Activated effector memory CD4-positive, alpha-beta T cell treated with anti-CD3 and anti-CD28 coated beads, Interleukin-2, amount 50 U/mL, for 16 hours (primary cell): ENCODE data around the gene EIF4B.
A peak's percentile ranks its signal among the peaks of the same experiment; 100 is the strongest.

Experiments used
- DNase-seq: peaks from one replicate; pipeline ENCODE4 v3.0.0-alpha.2; 2020

The EIF4B gene

GRCh38 chr12:53048033-53048779 lies 42.0 kb downstream of the EIF4B start:
- no peak for DNase-seq

- DNase-seq, result no peak
Measured at GRCh38 chr12:53048780-53049401, 42.6 kb downstream of the EIF4B start.

GRCh38 chr12:53049571-53050318 lies 43.5 kb downstream of the EIF4B start, which contains the start of gene TNS2:
TSS of gene TNS2 (plus strand) at chr12:53050065. CDS start at chr12:53050186, 121 bp downstream.
- no peak for DNase-seq

- no peak for DNase-seq
Measured at GRCh38 chr12:53050426-53051057, 44.3 kb downstream of the EIF4B start.

- no peak for DNase-seq
Measured at GRCh38 chr12:53051058-53051880, 45.0 kb downstream of the EIF4B start.

GRCh38 chr12:53051881-53052412 lies 45.7 kb downstream of the EIF4B start:
- DNase-seq, result no peak

- DNase-seq, result peak; percentile 45
Measured at GRCh38 chr12:53052419-53053217, 46.4 kb downstream of the EIF4B start.

GRCh38 chr12:53053218-53054111 lies 47.2 kb downstream of the EIF4B start:
- peak; percentile 86 for DNase-seq

- DNase-seq, result peak; percentile 97
Measured at GRCh38 chr12:53054112-53054878, 48.0 kb downstream of the EIF4B start.

- DNase-seq, result peak; percentile 61
Measured at GRCh38 chr12:53055471-53056266, 49.4 kb downstream of the EIF4B start.

GRCh38 chr12:53056296-53056695 lies 50.0 kb downstream of the EIF4B start:
- peak; percentile 57 for DNase-seq

- peak; percentile 58 for DNase-seq
Measured at GRCh38 chr12:53056901-53057300, 50.6 kb downstream of the EIF4B start.

- DNase-seq, result peak; percentile 62
Measured at GRCh38 chr12:53057816-53058500, 51.7 kb downstream of the EIF4B start.

- DNase-seq, result peak; percentile 50
Measured at GRCh38 chr12:53058674-53059433, 52.6 kb downstream of the EIF4B start.

GRCh38 chr12:53059434-53060063 lies 53.3 kb downstream of the EIF4B start:
- DNase-seq, result peak; percentile 60

- peak; percentile 54 for DNase-seq
Measured at GRCh38 chr12:53060064-53060720, 53.9 kb downstream of the EIF4B start.
